HepG2 (cell line): ENCODE data around the gene ECHDC1. TPM values are rescaled to one million over a fixed set of nuclear protein-coding genes. Genes with fewer than 3 reads are reported as not detected.

Source experiments
- CEBPG ChIP-seq: IDR thresholded peaks from 2 replicates; pipeline ENCODE4 v1.6.1; 2016
- GATAD2A ChIP-seq: IDR thresholded peaks from 2 replicates; pipeline ENCODE4 v1.6.1; 2016
- HNF4A ChIP-seq: sonication (generic); formaldehyde crosslinking; IDR thresholded peaks from 2 replicates; pipeline ENCODE4 v1.4.0; 2020; ENCODE audit warnings: missing genetic modification reagents
- JDP2 ChIP-seq: sonication (generic); formaldehyde crosslinking; IDR thresholded peaks from 2 replicates; pipeline ENCODE4 v1.8.1; 2022; ENCODE audit warnings: missing genetic modification reagents, borderline replicate concordance
- NRL ChIP-seq: sonication (generic); formaldehyde crosslinking; IDR thresholded peaks from 2 replicates; pipeline ENCODE4 v1.5.0; 2020; ENCODE audit warnings: missing genetic modification reagents, mild to moderate bottlenecking, moderate library complexity, borderline replicate concordance
- SOX13 ChIP-seq, 3 experiments: fragments of 450-650 bp in 1 of 3; sonication (generic) in 1 of 3; formaldehyde crosslinking in 1 of 3; IDR thresholded peaks in 2 of 3; conservative IDR thresholded peaks in 1 of 3; 2 replicates each; pipeline versions ENCODE4 v1.5.0 to v1.6.1; 2016 to 2020; ENCODE audit warnings: antibody characterized with exemption in 1 of 3, mild to moderate bottlenecking in 1 of 3, missing compliant biosample characterization in 1 of 3, missing genetic modification reagents in 1 of 3, moderate library complexity in 1 of 3
- ZFP90 ChIP-seq: sonication (generic); formaldehyde crosslinking; IDR thresholded peaks from 2 replicates; pipeline ENCODE4 v1.8.0; 2022; ENCODE audit warnings: missing genetic modification reagents, mild to moderate bottlenecking, inconsistent platforms, borderline replicate concordance
- ZNF7 ChIP-seq: IDR thresholded peaks from 2 replicates; pipeline ENCODE4 v1.6.1; 2016; ENCODE audit warnings: missing biosample characterization, missing genetic modification reagents
- ZNF777 ChIP-seq: sonication (generic); formaldehyde crosslinking; IDR thresholded peaks from 2 replicates; pipeline ENCODE4 v1.4.0; 2020; ENCODE audit warnings: missing genetic modification reagents
- polyA plus RNA-seq, 8 experiments: library from polyadenylated mRNA; depleted of rRNA in 3 of 8; stranded (reverse) in 7 of 8; unstranded in 1 of 8; fragments of >200 nt; fragmentation: Illumina TruSeq in 4 of 8; extraction: Trizol in 4 of 8; gene quantifications; 2 replicates each; pipeline versions ENCODE4 v1.2.1 to v1.2.3, GENCODE V29; 2011 to 2016; ENCODE audit warnings: low read depth in 4 of 8, missing spikeins in 1 of 8, mixed read lengths in 1 of 8; ENCODE audit not compliant: insufficient read depth in 1 of 8
- total RNA-seq, 5 experiments: library from RNA; depleted of rRNA; stranded (reverse); fragments of >200 nt; fragmentation: Illumina TruSeq; extraction: Trizol; gene quantifications; 2 replicates each; pipeline ENCODE4 v1.2.3, GENCODE V29; 2016; ENCODE audit warnings: low read depth in 1 of 5
- TF ChIP-seq, protein P1 (sequence below): sonication (generic); formaldehyde crosslinking; conservative IDR thresholded peaks from 2 replicates; pipeline ENCODE4 v1.4.0; 2020; ENCODE audit warnings: mild to moderate bottlenecking, missing genetic modification reagents, moderate library complexity
- TF ChIP-seq, protein P2 (sequence below): sonication (generic); formaldehyde crosslinking; IDR thresholded peaks from 2 replicates; pipeline ENCODE4 v1.4.0; 2020; ENCODE audit warnings: mild to moderate bottlenecking, missing genetic modification reagents
- TF ChIP-seq, protein P3 (sequence below): sonication (generic); formaldehyde crosslinking; IDR thresholded peaks from 2 replicates; pipeline ENCODE4 v1.9.0; 2021; ENCODE audit warnings: missing genetic modification reagents, borderline replicate concordance
- TF ChIP-seq, protein P4 (sequence below): sonication (generic); formaldehyde crosslinking; IDR thresholded peaks from 2 replicates; pipeline ENCODE4 v1.5.1; 2020; ENCODE audit warnings: missing genetic modification reagents, mild to moderate bottlenecking, borderline replicate concordance

The ECHDC1 gene
- total and polyA plus RNA-seq, 2 of the 13 experiments (the other 11 are each of a cell fraction or from before 2014, with no cell fraction given): 32.8 to 98.1 TPM

DNA sequence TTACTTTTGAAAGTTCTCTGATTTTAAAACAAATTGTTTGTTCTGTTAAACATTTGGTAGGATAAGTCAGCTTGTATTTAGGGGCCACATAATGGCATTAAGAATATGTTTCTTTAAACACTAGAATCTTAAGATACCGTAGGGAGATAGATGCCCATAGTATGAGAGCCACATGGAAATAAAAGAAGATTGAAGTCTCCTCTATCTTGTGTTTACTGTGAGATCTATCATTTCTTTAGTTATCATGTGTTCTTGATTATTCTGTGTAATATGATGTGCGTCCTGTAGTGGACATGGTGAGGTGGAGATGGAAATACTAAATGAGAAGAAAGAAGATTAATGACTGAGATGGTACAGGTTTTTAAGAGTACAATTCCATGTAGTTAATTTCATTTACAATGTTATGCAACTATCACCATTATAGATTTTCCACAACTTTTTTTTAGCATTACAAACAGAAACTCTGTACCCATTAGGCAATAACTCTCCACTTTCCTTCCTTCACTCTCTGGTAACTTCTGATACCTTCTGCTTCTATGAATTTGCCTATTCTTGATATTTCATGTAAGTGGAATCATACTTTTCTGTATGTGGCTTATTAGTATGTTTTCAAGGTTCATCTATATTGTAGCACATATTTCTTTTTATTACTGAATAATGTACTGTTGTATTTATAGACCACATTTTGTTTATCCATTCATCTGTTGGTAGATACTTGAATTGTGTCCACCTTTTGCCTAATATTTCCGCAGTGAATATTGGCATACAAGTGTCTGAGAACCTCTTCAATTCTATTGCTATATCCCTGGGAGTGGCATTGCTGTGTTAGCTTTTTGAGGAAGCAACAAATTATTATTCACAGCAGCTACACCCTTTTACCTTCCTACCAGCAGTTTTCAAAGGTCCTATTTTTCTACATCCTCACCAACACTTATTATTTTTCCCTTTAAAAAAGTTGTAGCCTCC is 65.2 kb downstream of the ECHDC1 start (continued):
- TF ChIP-seq, protein P1, sequence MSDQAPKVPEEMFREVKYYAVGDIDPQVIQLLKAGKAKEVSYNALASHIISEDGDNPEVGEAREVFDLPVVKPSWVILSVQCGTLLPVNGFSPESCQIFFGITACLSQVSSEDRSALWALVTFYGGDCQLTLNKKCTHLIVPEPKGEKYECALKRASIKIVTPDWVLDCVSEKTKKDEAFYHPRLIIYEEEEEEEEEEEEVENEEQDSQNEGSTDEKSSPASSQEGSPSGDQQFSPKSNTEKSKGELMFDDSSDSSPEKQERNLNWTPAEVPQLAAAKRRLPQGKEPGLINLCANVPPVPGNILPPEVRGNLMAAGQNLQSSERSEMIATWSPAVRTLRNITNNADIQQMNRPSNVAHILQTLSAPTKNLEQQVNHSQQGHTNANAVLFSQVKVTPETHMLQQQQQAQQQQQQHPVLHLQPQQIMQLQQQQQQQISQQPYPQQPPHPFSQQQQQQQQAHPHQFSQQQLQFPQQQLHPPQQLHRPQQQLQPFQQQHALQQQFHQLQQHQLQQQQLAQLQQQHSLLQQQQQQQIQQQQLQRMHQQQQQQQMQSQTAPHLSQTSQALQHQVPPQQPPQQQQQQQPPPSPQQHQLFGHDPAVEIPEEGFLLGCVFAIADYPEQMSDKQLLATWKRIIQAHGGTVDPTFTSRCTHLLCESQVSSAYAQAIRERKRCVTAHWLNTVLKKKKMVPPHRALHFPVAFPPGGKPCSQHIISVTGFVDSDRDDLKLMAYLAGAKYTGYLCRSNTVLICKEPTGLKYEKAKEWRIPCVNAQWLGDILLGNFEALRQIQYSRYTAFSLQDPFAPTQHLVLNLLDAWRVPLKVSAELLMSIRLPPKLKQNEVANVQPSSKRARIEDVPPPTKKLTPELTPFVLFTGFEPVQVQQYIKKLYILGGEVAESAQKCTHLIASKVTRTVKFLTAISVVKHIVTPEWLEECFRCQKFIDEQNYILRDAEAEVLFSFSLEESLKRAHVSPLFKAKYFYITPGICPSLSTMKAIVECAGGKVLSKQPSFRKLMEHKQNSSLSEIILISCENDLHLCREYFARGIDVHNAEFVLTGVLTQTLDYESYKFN (CRISPR knock-in tag): peak; percentile 51; the same call in 1 of the 2 replicates
- TF ChIP-seq, protein P2, sequence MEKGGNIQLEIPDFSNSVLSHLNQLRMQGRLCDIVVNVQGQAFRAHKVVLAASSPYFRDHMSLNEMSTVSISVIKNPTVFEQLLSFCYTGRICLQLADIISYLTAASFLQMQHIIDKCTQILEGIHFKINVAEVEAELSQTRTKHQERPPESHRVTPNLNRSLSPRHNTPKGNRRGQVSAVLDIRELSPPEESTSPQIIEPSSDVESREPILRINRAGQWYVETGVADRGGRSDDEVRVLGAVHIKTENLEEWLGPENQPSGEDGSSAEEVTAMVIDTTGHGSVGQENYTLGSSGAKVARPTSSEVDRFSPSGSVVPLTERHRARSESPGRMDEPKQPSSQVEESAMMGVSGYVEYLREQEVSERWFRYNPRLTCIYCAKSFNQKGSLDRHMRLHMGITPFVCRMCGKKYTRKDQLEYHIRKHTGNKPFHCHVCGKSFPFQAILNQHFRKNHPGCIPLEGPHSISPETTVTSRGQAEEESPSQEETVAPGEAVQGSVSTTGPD (CRISPR knock-in tag): no peak
- TF ChIP-seq GATAD2A (CRISPR knock-in tag) (peak; percentile 69), ZFP90 (CRISPR knock-in tag) (no peak), NRL (CRISPR knock-in tag) (no peak), ZNF7 (CRISPR knock-in tag) (no peak), CEBPG (CRISPR knock-in tag) (peak; percentile 79), ZNF777 (no peak), SOX13 (IDR thresholded peaks at IDR 0.05) (no peak), SOX13 (CRISPR knock-in tag; conservative IDR thresholded peaks at IDR 0.05 in 1 of 2, IDR thresholded peaks at IDR 0.05 in 1 of 2) (no peak), HNF4A (peak; percentile 73; the same call in 1 of the 2 replicates), JDP2 (no peak)
- TF ChIP-seq, protein P3, sequence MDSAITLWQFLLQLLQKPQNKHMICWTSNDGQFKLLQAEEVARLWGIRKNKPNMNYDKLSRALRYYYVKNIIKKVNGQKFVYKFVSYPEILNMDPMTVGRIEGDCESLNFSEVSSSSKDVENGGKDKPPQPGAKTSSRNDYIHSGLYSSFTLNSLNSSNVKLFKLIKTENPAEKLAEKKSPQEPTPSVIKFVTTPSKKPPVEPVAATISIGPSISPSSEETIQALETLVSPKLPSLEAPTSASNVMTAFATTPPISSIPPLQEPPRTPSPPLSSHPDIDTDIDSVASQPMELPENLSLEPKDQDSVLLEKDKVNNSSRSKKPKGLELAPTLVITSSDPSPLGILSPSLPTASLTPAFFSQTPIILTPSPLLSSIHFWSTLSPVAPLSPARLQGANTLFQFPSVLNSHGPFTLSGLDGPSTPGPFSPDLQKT (CRISPR knock-in tag): no peak
- TF ChIP-seq, protein P4, sequence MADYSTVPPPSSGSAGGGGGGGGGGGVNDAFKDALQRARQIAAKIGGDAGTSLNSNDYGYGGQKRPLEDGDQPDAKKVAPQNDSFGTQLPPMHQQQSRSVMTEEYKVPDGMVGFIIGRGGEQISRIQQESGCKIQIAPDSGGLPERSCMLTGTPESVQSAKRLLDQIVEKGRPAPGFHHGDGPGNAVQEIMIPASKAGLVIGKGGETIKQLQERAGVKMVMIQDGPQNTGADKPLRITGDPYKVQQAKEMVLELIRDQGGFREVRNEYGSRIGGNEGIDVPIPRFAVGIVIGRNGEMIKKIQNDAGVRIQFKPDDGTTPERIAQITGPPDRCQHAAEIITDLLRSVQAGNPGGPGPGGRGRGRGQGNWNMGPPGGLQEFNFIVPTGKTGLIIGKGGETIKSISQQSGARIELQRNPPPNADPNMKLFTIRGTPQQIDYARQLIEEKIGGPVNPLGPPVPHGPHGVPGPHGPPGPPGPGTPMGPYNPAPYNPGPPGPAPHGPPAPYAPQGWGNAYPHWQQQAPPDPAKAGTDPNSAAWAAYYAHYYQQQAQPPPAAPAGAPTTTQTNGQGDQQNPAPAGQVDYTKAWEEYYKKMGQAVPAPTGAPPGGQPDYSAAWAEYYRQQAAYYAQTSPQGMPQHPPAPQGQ (CRISPR knock-in tag): no peak
